Activated CD4-positive, alpha-beta memory T cell treated with anti-CD3 and anti-CD28 coated beads, Interleukin-2, amount 10 ng/mL, durations not matched to agents 7 days and 5 days (primary cell): Measurements from ENCODE around the gene UBE2D2. TPM values are rescaled to one million over a fixed set of nuclear protein-coding genes. Genes with fewer than 3 reads are reported as not detected.
"Not testable (repeated sequence)": the region's sequence is repeated elsewhere in the genome, so short reads cannot be mapped to it uniquely, and the experiment has no call there.

ENCODE experiments used
- CTCF ChIA-PET: fragments of 350-600 bp; sonication (Branson Sonifier 250); formaldehyde crosslinking; loops from one replicate; lab custom pipeline; 2021; ENCODE audit warnings: antibody characterized with exemption, inconsistent platforms; lab: Charles Lee
- POLR2A ChIA-PET: fragments of 350-600 bp; sonication (Branson Sonifier 250); formaldehyde crosslinking; loops from one replicate; lab custom pipeline; 2021; ENCODE audit warnings: antibody characterized with exemption; lab: Charles Lee
- DNase-seq: peaks from one replicate; pipeline ENCODE4 v3.0.0-alpha.2; 2020
- H3K27ac Mint-ChIP-seq: one replicate; pipeline ENCODE4 v1.8.0; 2021; ENCODE audit warnings: mild to moderate bottlenecking, mixed read lengths
- H3K27me3 Mint-ChIP-seq: one replicate; pipeline ENCODE4 v1.8.0; 2021; ENCODE audit warnings: mixed read lengths
- H3K36me3 Mint-ChIP-seq: one replicate; pipeline ENCODE4 v1.8.0; 2021; ENCODE audit warnings: low read depth, mixed read lengths
- H3K4me1 Mint-ChIP-seq: one replicate; pipeline ENCODE4 v1.8.0; 2021; ENCODE audit warnings: mixed read lengths
- H3K4me3 Mint-ChIP-seq: one replicate; pipeline ENCODE4 v1.8.0; 2021; ENCODE audit warnings: mild to moderate bottlenecking, mixed read lengths
- H3K9me3 Mint-ChIP-seq: one replicate; pipeline ENCODE4 v1.8.0; 2021; ENCODE audit warnings: mixed read lengths
- total RNA-seq, 2 experiments: library from RNA; stranded (reverse); gene quantifications; one replicate each; pipeline ENCODE4 v1.2.3, GENCODE V29; 2021

The UBE2D2 gene
- total RNA-seq, 2 experiments from 2014 or later: 241 to 244 TPM

- Mint-ChIP-seq H3K27me3 (no peaks in the 10 kb centered on the region), H3K27ac (peak overlapping the region; percentile 61), H3K4me1 (peaks cover 64% of the 10 kb centered on the region), H3K9me3 (no peaks in the 10 kb centered on the region), H3K4me3 (no peak overlapping the region), H3K36me3 (peaks cover 39% of the 10 kb centered on the region)
- ChIA-PET CTCF (interaction anchor here (0.7 kb wide), 1 partner anchor 33 kb away, joined by 3 read pairs; no protein-coding TSS in a partner anchor), POLR2A (interaction anchor here (1.5 to 2.5 kb wide), 2 partner anchors 9 to 11 kb away, joined by 6 to 8 read pairs; partner anchors contain the start of gene UBE2D2)
- DNase-seq: no peak
Measured at GRCh38 chr5:139571966-139572365, 10.8 kb downstream of the UBE2D2 start.

- ChIA-PET CTCF (interaction anchor here (0.7 to 3.8 kb wide), 14 partner anchors 11 to 191 kb away, joined by 3 to 55 read pairs (median 5); partner anchors contain the start of gene UBE2D2), POLR2A (interaction anchor here (0.6 to 6.9 kb wide), 3 partner anchors 11 to 182 kb away, joined by 3 to 109 read pairs (median 3); partner anchors contain the start of gene UBE2D2)
- H3K27me3 Mint-ChIP-seq: no peaks in the 10 kb centered on the region
- peaks cover 69% of the 10 kb centered on the region for H3K4me1 Mint-ChIP-seq
- H3K4me3 Mint-ChIP-seq: no peak overlapping the region
- H3K27ac Mint-ChIP-seq: peak overlapping the region; percentile 53
- H3K36me3 Mint-ChIP-seq: peaks cover 32% of the 10 kb centered on the region
- H3K9me3 Mint-ChIP-seq: no peaks in the 10 kb centered on the region
- DNase-seq: no peak
Measured at GRCh38 chr5:139574641-139575312, 13.6 kb downstream of the UBE2D2 start.

- DNase-seq: no peak
- no peaks in the 10 kb centered on the region for H3K27me3 Mint-ChIP-seq
- H3K27ac Mint-ChIP-seq: peak overlapping the region; percentile 89
- no peaks in the 10 kb centered on the region for H3K9me3 Mint-ChIP-seq
- CTCF ChIA-PET: interaction anchor here (0.9 to 3.8 kb wide), 14 partner anchors 11 to 190 kb away, joined by 3 to 55 read pairs (median 5); partner anchors contain the start of gene UBE2D2
- H3K4me1 Mint-ChIP-seq: peaks cover 64% of the 10 kb centered on the region
- H3K36me3 Mint-ChIP-seq: peaks cover 33% of the 10 kb centered on the region
- peak overlapping the region; percentile 31 for H3K4me3 Mint-ChIP-seq
- POLR2A ChIA-PET: interaction anchor here (1.0 to 6.9 kb wide), 3 partner anchors 11 to 182 kb away, joined by 3 to 109 read pairs (median 3); partner anchors contain the start of gene UBE2D2
Measured at GRCh38 chr5:139575313-139575646, 14.1 kb downstream of the UBE2D2 start.

GRCh38 chr5:139575751-139576150 is 14.6 kb downstream of the UBE2D2 start:
- Mint-ChIP-seq H3K27me3 (no peaks in the 10 kb centered on the region), H3K27ac (peak overlapping the region; percentile 89), H3K36me3 (peaks cover 34% of the 10 kb centered on the region), H3K9me3 (no peaks in the 10 kb centered on the region), H3K4me1 (peaks cover 63% of the 10 kb centered on the region), H3K4me3 (peak overlapping the region; percentile 31)
- ChIA-PET POLR2A (interaction anchor here (0.9 to 6.9 kb wide), 4 partner anchors 12 to 183 kb away, joined by 3 to 109 read pairs (median 3); partner anchors contain the start of gene UBE2D2), CTCF (interaction anchor here (1.0 to 3.8 kb wide), 10 partner anchors 10 to 190 kb away, joined by 3 to 55 read pairs (median 6); partner anchors contain the start of gene UBE2D2)
- DNase-seq: peak; percentile 39

GRCh38 chr5:139577689-139578290 is 16.7 kb downstream of the UBE2D2 start:
- CTCF ChIA-PET: interaction anchor here (0.7 kb wide), 2 partner anchors 157 to 834 kb away, joined by 4 to 6 read pairs; no protein-coding TSS in a partner anchor
- Mint-ChIP-seq H3K27me3 (no peaks in the 10 kb centered on the region), H3K4me3 (peak overlapping the region; percentile 38), H3K4me1 (peaks cover 51% of the 10 kb centered on the region), H3K9me3 (no peaks in the 10 kb centered on the region), H3K36me3 (peaks cover 27% of the 10 kb centered on the region), H3K27ac (peak overlapping the region; percentile 89)
- no peak for DNase-seq
- POLR2A ChIA-PET: interaction anchor here (1.2 to 6.9 kb wide), 2 partner anchors 14 to 187 kb away, joined by 3 to 109 read pairs; partner anchors contain the start of gene UBE2D2

- H3K27me3 Mint-ChIP-seq: no peaks in the 10 kb centered on the region
- H3K9me3 Mint-ChIP-seq: no peaks in the 10 kb centered on the region
- peaks cover 51% of the 10 kb centered on the region for H3K4me1 Mint-ChIP-seq
- no peak overlapping the region for H3K4me3 Mint-ChIP-seq
- H3K36me3 Mint-ChIP-seq: peaks cover 26% of the 10 kb centered on the region
- peak overlapping the region; percentile 89 for H3K27ac Mint-ChIP-seq
- DNase-seq: no peak
- POLR2A ChIA-PET: interaction anchor here (1.0 to 6.9 kb wide), 3 partner anchors 13 to 187 kb away, joined by 3 to 109 read pairs (median 3); partner anchors contain the start of gene UBE2D2
- CTCF ChIA-PET: interaction anchor here (1.6 kb wide), 1 partner anchor 10 kb away, joined by 6 read pairs; no protein-coding TSS in a partner anchor
Measured at GRCh38 chr5:139578325-139578724, 17.2 kb downstream of the UBE2D2 start.

- DNase-seq, H3K9me3 Mint-ChIP-seq, H3K4me3 Mint-ChIP-seq, CTCF ChIA-PET, H3K27ac Mint-ChIP-seq, H3K27me3 Mint-ChIP-seq: not testable (repeated sequence)
- peaks cover 26% of the 10 kb centered on the region for H3K36me3 Mint-ChIP-seq
- POLR2A ChIA-PET: interaction anchor here (1.2 kb wide), 1 partner anchor 20 kb away, joined by 3 read pairs; no protein-coding TSS in a partner anchor
- peaks cover 39% of the 10 kb centered on the region for H3K4me1 Mint-ChIP-seq
Measured at GRCh38 chr5:139582181-139582580, 21.0 kb downstream of the UBE2D2 start.

- CTCF ChIA-PET: interaction anchor here (0.7 kb wide), 1 partner anchor 116 kb away, joined by 3 read pairs; no protein-coding TSS in a partner anchor
- POLR2A ChIA-PET: no interaction called here
- H3K27ac Mint-ChIP-seq: peak overlapping the region; percentile 16
- no peak for DNase-seq
- H3K36me3 Mint-ChIP-seq: peaks cover 33% of the 10 kb centered on the region
- peaks cover 32% of the 10 kb centered on the region for H3K4me1 Mint-ChIP-seq
- no peaks in the 10 kb centered on the region for H3K27me3 Mint-ChIP-seq
- H3K4me3 Mint-ChIP-seq: no peak overlapping the region
- H3K9me3 Mint-ChIP-seq: no peaks in the 10 kb centered on the region
Measured at GRCh38 chr5:139584137-139584536, 23.0 kb downstream of the UBE2D2 start.

GRCh38 chr5:139588116-139588515 is 27.0 kb downstream of the UBE2D2 start:
- not testable (repeated sequence) for H3K27ac Mint-ChIP-seq
- H3K36me3 Mint-ChIP-seq: peaks cover 46% of the 10 kb centered on the region

GRCh38 chr5:139588962-139589361 is 27.8 kb downstream of the UBE2D2 start:
- CTCF ChIA-PET: interaction anchor here (0.6 to 2.0 kb wide), 5 partner anchors 10 to 167 kb away, joined by 3 to 6 read pairs (median 5); no protein-coding TSS in a partner anchor
- H3K36me3 Mint-ChIP-seq: peaks cover 45% of the 10 kb centered on the region

More at GRCh38 chr5:139588116-139588515, 27.0 kb downstream of the UBE2D2 start:
- ChIA-PET CTCF (interaction anchor here (0.7 to 2.0 kb wide), 5 partner anchors 9 to 166 kb away, joined by 3 to 6 read pairs (median 5); no protein-coding TSS in a partner anchor), POLR2A (interaction anchor here (1.3 to 1.6 kb wide), 2 partner anchors 14 to 23 kb away, joined by 4 to 5 read pairs; no protein-coding TSS in a partner anchor)
- not testable (repeated sequence) for H3K27me3 Mint-ChIP-seq, H3K9me3 Mint-ChIP-seq, H3K4me3 Mint-ChIP-seq, DNase-seq
- peaks cover 37% of the 10 kb centered on the region for H3K4me1 Mint-ChIP-seq

GRCh38 chr5:139592289-139592688 is 31.1 kb downstream of the UBE2D2 start:
- peaks cover 45% of the 10 kb centered on the region for H3K36me3 Mint-ChIP-seq
- no peak overlapping the region for H3K27ac Mint-ChIP-seq
- peaks cover 22% of the 10 kb centered on the region for H3K4me1 Mint-ChIP-seq
- DNase-seq: no peak
- ChIA-PET POLR2A (interaction anchor here (0.7 to 1.2 kb wide), 2 partner anchors 12 to 148 kb away, joined by 3 read pairs; no protein-coding TSS in a partner anchor), CTCF (interaction anchor here (0.7 to 1.2 kb wide), 2 partner anchors 27 to 552 kb away, joined by 3 read pairs; no protein-coding TSS in a partner anchor)
- no peaks in the 10 kb centered on the region for H3K27me3 Mint-ChIP-seq
- H3K4me3 Mint-ChIP-seq: no peak overlapping the region
- no peaks in the 10 kb centered on the region for H3K9me3 Mint-ChIP-seq

More at GRCh38 chr5:139588962-139589361, 27.8 kb downstream of the UBE2D2 start:
- no peak overlapping the region for H3K4me3 Mint-ChIP-seq
- POLR2A ChIA-PET: interaction anchor here (0.9 to 1.6 kb wide), 2 partner anchors 9 to 13 kb away, joined by 3 to 4 read pairs; no protein-coding TSS in a partner anchor
- H3K27ac Mint-ChIP-seq: peak overlapping the region; percentile 16
- peaks cover 32% of the 10 kb centered on the region for H3K4me1 Mint-ChIP-seq
- H3K27me3 Mint-ChIP-seq: no peaks in the 10 kb centered on the region
- no peak for DNase-seq
- no peaks in the 10 kb centered on the region for H3K9me3 Mint-ChIP-seq

GRCh38 chr5:139593076-139593475 is 31.9 kb downstream of the UBE2D2 start:
- not testable (repeated sequence) for H3K27me3 Mint-ChIP-seq
- POLR2A ChIA-PET: interaction anchor here (0.7 to 1.2 kb wide), 2 partner anchors 13 to 149 kb away, joined by 3 read pairs; no protein-coding TSS in a partner anchor

More at GRCh38 chr5:139593076-139593475, 31.9 kb downstream of the UBE2D2 start:
- CTCF ChIA-PET: interaction anchor here (1.2 kb wide), 1 partner anchor 28 kb away, joined by 3 read pairs; no protein-coding TSS in a partner anchor
- H3K4me3 Mint-ChIP-seq, DNase-seq, H3K9me3 Mint-ChIP-seq, H3K27ac Mint-ChIP-seq: not testable (repeated sequence)
- Mint-ChIP-seq H3K4me1 (peaks cover 27% of the 10 kb centered on the region), H3K36me3 (peaks cover 48% of the 10 kb centered on the region)
